ENCODE data around the gene PRDM16.

PRDM16 gene

GRCh38 chr1:3078871-3079270 is 9.9 kb downstream of the PRDM16 start:
- no peak overlapping the region for H3K4me3 ChIP-seq (ENCODE audit: low read depth, low read length)
- no peak for TF ChIP-seq CTCF (IDR thresholded peaks at IDR 0.05; ENCODE audit: borderline replicate concordance, insufficient read depth, low read depth, low read length)

GRCh38 chr1:3079381-3080052 is 10.5 kb downstream of the PRDM16 start:
- H3K4me3 ChIP-seq (ENCODE audit: low read depth, low read length): no peak overlapping the region
- no peak for TF ChIP-seq CTCF (IDR thresholded peaks at IDR 0.05; ENCODE audit: borderline replicate concordance, insufficient read depth, low read depth, low read length)

DNA sequence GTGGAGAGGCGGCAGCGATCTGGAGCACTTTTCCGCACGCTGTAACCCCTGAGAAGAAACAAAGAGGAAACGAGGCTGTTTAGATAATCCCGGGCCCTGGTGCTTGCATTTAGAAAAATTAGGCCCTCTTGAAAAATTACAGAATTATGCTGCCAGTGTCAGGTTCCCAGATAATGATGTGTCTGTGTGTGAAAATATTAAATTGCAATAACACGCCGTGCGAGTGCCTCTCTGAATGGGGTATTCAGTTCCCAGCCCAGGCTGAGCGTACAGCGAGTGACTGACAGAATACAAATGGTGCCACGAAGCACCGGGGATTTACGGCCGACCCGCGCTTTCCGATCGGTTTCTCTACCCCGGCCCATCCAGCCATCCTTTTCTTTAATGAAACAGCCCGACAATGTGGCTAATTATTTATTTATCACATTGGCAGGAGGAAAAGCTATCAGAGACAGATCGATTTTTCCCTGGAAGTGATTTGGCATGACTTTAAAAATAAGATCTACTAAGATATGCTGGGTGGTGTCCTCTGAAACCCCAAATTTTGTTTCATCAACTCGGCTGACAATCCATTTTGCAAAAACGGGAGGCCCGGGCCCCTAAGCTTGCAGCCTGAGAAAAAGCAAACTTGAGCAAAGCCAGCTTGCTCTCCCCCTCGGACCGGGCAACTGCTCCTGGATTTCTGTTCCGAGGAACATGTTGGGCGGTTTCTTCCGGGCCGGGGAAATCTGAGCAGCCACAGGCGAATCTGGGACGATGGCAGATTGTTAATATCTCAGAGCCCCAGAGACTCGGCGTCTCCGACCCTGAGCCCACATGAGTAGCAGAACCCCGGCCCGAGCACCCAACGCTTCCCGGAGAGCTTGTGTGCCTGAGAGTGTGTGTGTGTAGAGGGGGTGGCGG is 11.3 kb downstream of the PRDM16 start:
- H3K4me3 ChIP-seq (ENCODE audit: low read depth, low read length): no peak overlapping the region
- no peak for TF ChIP-seq CTCF (IDR thresholded peaks at IDR 0.05; ENCODE audit: borderline replicate concordance, insufficient read depth, low read depth, low read length)

DNA sequence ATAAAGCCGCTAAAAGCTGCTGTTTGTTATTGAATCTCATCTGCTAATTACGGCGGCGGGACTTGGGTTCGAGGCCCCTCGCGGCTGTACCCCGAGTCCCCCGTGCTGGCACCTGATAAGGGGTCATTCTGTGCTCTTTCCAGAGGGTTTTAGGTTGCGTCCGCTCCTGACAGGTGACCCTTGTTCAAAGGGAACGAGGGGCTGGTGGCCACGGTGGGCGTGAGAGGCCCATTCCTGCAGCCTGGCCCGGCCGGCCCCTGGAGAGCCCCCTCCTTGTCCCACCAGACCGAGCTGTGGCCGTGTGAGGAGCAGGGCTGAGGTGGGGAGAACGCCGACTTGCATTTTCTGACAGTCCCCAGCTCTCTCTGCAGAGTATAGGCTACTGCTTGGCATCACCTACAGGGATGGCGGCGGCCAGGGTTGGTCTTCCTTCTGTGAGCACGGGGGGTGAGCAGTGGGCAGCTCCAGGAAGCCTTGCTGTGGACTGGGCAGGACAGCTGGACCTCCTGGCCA is 12.2 kb downstream of the PRDM16 start:
- no peak overlapping the region for H3K4me3 ChIP-seq (ENCODE audit: low read depth, low read length)
- TF ChIP-seq CTCF (IDR thresholded peaks at IDR 0.05; ENCODE audit: borderline replicate concordance, insufficient read depth, low read depth, low read length): no peak

GRCh38 chr1:3082051-3082450 is 13.0 kb downstream of the PRDM16 start:
- no peak overlapping the region for H3K4me3 ChIP-seq (ENCODE audit: low read depth, low read length)
- TF ChIP-seq CTCF (IDR thresholded peaks at IDR 0.05; ENCODE audit: borderline replicate concordance, insufficient read depth, low read depth, low read length): no peak

DNA sequence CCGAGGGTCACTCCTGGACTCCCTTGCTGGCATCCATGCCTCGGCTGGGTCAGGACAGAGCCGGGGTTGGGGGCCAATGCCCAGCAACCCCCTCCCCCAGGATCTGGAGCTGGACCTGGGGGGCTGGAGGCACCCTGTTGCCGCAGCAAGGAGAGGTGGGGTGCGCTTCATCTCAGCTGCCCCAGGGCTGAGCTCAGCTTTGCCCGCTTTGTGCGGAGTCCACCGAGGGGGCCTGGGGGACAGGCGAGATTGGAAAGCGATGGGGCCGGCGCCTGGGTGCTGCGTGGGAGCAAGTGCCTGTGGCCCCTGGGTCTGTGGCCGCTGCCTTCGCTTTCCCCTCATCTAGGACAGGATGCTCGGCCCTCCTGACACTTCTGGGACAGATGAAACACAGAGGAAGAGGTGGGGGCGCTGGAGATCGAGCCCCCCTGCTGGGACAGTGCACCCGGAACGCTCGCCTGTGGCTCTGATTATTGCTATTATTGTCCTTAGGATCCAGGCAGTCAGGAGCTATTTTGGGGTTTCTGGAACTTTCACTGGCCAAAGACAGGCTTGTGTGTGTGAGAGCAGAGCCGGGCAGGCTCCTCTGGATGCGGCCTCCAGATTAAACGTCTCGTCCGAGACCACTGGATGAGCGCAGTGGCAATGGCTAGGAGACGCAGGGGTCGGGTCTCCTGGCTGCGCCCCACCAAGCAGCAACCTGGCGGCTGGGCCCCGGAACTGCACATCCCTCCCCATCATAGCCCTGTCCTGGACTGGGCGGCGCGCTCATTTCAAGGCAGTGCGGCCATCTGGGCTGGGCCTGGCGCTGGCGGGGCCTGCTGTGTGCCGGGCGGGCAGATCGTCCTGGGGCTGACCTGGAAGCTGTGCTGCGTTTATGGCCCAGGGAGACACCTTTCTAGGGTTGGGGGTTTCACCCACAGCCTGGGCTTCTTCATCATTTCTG is 13.8 kb downstream of the PRDM16 start:
- no peak overlapping the region for H3K4me3 ChIP-seq (ENCODE audit: low read depth, low read length)
- no peak for TF ChIP-seq CTCF (IDR thresholded peaks at IDR 0.05; ENCODE audit: borderline replicate concordance, insufficient read depth, low read depth, low read length)

All from GM12875 (cell line).